Measurements from ENCODE around the gene MTMR3. TPM values are rescaled to one million over a fixed set of nuclear protein-coding genes. Genes with fewer than 3 reads are reported as not detected.
"Not testable (repeated sequence)": the region's sequence is repeated elsewhere in the genome, so short reads cannot be mapped to it uniquely, and the experiment has no call there.

MTMR3 gene
- total RNA-seq (10 to 100 TPM; 44.8 to 55.4 TPM), polyA plus RNA-seq (ENCODE audit: insufficient read length in 6 of 6) (10 to 100 TPM; 37.4 to 47.1 (median 44.6) TPM)
- long read RNA-seq, donor 1, transcript MTMR3-211 (2 exons, 562 nt) = major isoform, 6 of 7 reads
- long read RNA-seq, donor 1, partial matches to known transcripts = 0 of 7 reads
- long read RNA-seq, donor 1, other reads (novel, unspliced or antisense) = 0 of 7 reads
- long read RNA-seq, donor 2, partial matches to known transcripts = 7 of 13 reads
- long read RNA-seq, donor 2, other reads (novel, unspliced or antisense) = 0 of 13 reads
- long read RNA-seq, donor 3, full-length matches to known transcripts = 1 of 1 reads
- long read RNA-seq, donor 3, partial matches to known transcripts = 0 of 1 reads
- long read RNA-seq, donor 3, other reads (novel, unspliced or antisense) = 0 of 1 reads
- long read RNA-seq, donor 4, partial matches to known transcripts = 3 of 4 reads
- long read RNA-seq, donor 4, other reads (novel, unspliced or antisense) = 1 of 4 reads
- long read RNA-seq, donor 5, full-length matches to known transcripts = 4 of 4 reads
- long read RNA-seq, donor 5, partial matches to known transcripts = 0 of 4 reads
- long read RNA-seq, donor 5, other reads (novel, unspliced or antisense) = 0 of 4 reads
- long read RNA-seq, donor 6 = 0 reads
- long read RNA-seq, donor 7, full-length matches to known transcripts = 1 of 1 reads
- long read RNA-seq, donor 7, partial matches to known transcripts = 0 of 1 reads
- long read RNA-seq, donor 7, other reads (novel, unspliced or antisense) = 0 of 1 reads
- long read RNA-seq, donor 8, full-length matches to known transcripts = 5 of 5 reads
- long read RNA-seq, donor 8, partial matches to known transcripts = 0 of 5 reads
- long read RNA-seq, donor 8, other reads (novel, unspliced or antisense) = 0 of 5 reads
- long read RNA-seq, donor 9 = 0 reads
- long read RNA-seq, donor 10, partial matches to known transcripts = 0 of 1 reads
- long read RNA-seq, donor 10, other reads (novel, unspliced or antisense) = 1 of 1 reads
- long read RNA-seq, donor 11, full-length matches to known transcripts = 4 of 9 reads
- long read RNA-seq, donor 11, partial matches to known transcripts = 5 of 9 reads
- long read RNA-seq, donor 11, other reads (novel, unspliced or antisense) = 0 of 9 reads
- long read RNA-seq, donor 12, full-length matches to known transcripts = 4 of 4 reads
- long read RNA-seq, donor 12, partial matches to known transcripts = 0 of 4 reads
- long read RNA-seq, donor 12, other reads (novel, unspliced or antisense) = 0 of 4 reads

DNA sequence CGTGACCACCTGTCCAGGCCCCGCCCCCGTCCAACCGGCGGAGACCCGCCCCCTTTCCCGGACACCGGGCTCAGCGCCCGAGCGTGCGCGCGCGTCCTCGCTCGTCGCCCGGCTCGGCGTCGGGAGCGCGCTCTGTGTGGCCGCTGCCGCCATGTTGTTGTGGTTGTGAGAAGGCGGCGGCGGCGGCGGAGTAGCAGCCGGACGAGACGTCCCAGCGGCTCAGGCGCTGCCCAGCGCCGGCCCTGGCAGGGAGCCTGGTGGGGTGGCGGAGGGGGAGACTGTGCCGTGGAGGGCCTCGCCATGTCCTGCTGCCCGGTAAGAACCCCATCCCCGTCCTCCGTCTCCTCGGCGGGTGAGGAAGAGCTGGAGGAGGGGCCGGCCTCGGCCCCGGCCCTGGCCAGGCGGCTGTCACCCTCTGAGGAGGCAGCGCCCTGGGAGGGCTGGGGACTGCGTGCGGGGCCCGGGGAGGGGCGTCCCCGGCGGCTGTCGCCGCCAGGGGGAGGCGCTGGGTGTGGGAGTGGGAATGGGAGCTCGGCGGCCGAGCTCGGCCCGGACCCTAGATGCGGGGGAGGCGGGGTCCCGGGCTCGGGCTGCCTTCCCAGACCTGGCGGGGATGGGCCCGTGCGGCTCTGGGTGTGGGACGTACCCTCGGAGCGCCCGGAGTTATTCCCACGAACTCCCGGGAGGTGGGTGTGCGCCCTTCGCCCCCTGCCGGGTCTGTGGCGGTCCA is at the start of gene MTMR3:
TSS of gene MTMR3 (plus strand) at position 130 of the 730 bp plus-strand sequence. CDS start 87,886 bp downstream, outside the sequence.
- Histone ChIP-seq H3K27ac (peak within 1 kb of the TSS; percentile 96 to 97), H3K4me1 (peaks cover 12 to 49% of the 10 kb centered on the region in 2 donors), H3K27me3 (no peaks in the 10 kb centered on the region), H3K36me3 (no peaks in the 10 kb centered on the region), H3K4me3 (peak within 1 kb of the TSS; percentile 94 to 98), H3K9me3 (no peaks in the 10 kb centered on the region)
- TF ChIP-seq, protein P1, sequence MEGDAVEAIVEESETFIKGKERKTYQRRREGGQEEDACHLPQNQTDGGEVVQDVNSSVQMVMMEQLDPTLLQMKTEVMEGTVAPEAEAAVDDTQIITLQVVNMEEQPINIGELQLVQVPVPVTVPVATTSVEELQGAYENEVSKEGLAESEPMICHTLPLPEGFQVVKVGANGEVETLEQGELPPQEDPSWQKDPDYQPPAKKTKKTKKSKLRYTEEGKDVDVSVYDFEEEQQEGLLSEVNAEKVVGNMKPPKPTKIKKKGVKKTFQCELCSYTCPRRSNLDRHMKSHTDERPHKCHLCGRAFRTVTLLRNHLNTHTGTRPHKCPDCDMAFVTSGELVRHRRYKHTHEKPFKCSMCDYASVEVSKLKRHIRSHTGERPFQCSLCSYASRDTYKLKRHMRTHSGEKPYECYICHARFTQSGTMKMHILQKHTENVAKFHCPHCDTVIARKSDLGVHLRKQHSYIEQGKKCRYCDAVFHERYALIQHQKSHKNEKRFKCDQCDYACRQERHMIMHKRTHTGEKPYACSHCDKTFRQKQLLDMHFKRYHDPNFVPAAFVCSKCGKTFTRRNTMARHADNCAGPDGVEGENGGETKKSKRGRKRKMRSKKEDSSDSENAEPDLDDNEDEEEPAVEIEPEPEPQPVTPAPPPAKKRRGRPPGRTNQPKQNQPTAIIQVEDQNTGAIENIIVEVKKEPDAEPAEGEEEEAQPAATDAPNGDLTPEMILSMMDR (IDR thresholded peaks at IDR 0.05) = peak; percentile 32 to 52
- intact Hi-C loops (cut with DNase I) = no loop called here
- DNase-seq (peak; percentile 86 to 99 (median 96)), ATAC-seq (peak; percentile 87)

DNA sequence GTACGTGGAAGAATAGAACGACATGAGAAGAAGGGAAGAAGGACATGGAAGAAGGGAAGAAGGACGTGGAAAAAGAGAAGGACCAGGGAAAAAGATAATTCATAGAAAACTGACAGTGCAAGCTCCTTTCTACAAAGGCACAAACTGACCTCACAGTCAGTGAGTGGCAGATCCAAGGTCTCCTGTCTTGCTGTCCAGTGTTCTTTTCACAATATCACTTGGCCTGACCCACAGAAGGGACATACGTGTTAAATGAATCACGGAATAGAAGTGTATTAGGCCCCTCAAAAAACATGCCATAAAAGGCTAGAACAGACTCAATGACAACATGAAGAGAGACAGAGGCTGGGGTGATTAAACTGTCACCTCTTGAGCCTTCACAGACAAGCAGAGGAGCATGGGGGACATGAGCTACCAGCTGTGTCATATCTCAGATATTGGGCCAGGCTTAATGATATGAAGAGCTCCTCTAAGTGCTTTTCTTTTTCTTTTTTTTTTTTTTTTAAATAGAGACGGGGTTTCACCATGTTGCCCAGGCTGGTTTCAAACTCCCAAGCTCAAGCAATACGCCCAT is 49.5 kb upstream of the MTMR3 start:
- Histone ChIP-seq H3K27me3 (no peaks in the 10 kb centered on the region), H3K4me3 (no peak overlapping the region), H3K36me3 (peaks cover 0 to 60% of the 10 kb centered on the region in 2 donors), H3K9me3 (no peaks in the 10 kb centered on the region), H3K27ac (no peak overlapping the region), H3K4me1 (peaks cover 6 to 25% of the 10 kb centered on the region in 2 donors)
- intact Hi-C loops (cut with DNase I) = no loop called here
- ATAC-seq (no peak), DNase-seq (no peak)
- TF ChIP-seq, protein P1 (IDR thresholded peaks at IDR 0.05) = no peak

- Histone ChIP-seq H3K27ac (no peak overlapping the region), H3K9me3 (no peaks in the 10 kb centered on the region), H3K4me1 (peaks cover 10 to 31% of the 10 kb centered on the region in 2 donors), H3K27me3 (no peaks in the 10 kb centered on the region), H3K36me3 (peaks cover 0 to 55% of the 10 kb centered on the region in 2 donors), H3K4me3 (no peak overlapping the region)
- no peak for DNase-seq
- TF ChIP-seq, protein P1 (IDR thresholded peaks at IDR 0.05) = no peak
- intact Hi-C loops (cut with DNase I) = no loop called here
- no peak for ATAC-seq
Observed at GRCh38 chr22:29834046-29834445, 48.9 kb upstream of the MTMR3 start.

- intact Hi-C loops (cut with DNase I); ATAC-seq; H3K27me3 ChIP-seq; H3K27ac ChIP-seq; H3K9me3 ChIP-seq; DNase-seq: not testable (repeated sequence)
- H3K4me1 ChIP-seq = peaks cover 10 to 29% of the 10 kb centered on the region in 2 donors
- peaks cover 0 to 27% of the 10 kb centered on the region in 2 donors for H3K36me3 ChIP-seq
- H3K4me3 ChIP-seq = peak overlapping the region in 1 of 2 donors; percentile 71
Observed at GRCh38 chr22:29836791-29837370, 46.1 kb upstream of the MTMR3 start.

All from left lung (tissue), 14 donors.